HG02623 (cell line): Measurements from ENCODE around the gene NPEPL1.
"Not testable (repeated sequence)": the region's sequence is repeated elsewhere in the genome, so short reads cannot be mapped to it uniquely, and the experiment has no call there.

Source experiments
- ATAC-seq: cut with Tn5 transposase; IDR thresholded peaks from one replicate; pipeline ENCODE4 v1.9.1; 2021; ENCODE audit warnings: moderate library complexity; ENCODE audit not compliant: unreplicated experiment

The NPEPL1 gene

DNA sequence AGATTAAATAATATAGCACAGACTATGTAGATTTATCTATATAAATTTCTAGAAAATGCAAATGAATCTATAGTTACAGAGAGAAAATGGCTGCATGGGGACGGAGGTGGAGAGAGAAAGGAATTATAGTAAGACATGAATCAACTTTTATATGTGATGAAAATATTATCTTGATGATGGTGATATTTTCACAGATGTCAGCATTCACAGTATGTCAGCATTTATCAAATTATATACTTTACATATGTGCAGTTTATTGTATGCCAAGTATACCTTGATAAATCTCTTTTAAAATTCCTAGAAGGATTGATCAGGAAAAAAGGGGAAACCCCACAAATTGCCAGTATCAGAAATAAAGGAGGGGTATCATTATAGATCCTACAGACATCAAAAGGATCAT, 44.6 kb downstream of the NPEPL1 start:
- ATAC-seq = no peak

DNA sequence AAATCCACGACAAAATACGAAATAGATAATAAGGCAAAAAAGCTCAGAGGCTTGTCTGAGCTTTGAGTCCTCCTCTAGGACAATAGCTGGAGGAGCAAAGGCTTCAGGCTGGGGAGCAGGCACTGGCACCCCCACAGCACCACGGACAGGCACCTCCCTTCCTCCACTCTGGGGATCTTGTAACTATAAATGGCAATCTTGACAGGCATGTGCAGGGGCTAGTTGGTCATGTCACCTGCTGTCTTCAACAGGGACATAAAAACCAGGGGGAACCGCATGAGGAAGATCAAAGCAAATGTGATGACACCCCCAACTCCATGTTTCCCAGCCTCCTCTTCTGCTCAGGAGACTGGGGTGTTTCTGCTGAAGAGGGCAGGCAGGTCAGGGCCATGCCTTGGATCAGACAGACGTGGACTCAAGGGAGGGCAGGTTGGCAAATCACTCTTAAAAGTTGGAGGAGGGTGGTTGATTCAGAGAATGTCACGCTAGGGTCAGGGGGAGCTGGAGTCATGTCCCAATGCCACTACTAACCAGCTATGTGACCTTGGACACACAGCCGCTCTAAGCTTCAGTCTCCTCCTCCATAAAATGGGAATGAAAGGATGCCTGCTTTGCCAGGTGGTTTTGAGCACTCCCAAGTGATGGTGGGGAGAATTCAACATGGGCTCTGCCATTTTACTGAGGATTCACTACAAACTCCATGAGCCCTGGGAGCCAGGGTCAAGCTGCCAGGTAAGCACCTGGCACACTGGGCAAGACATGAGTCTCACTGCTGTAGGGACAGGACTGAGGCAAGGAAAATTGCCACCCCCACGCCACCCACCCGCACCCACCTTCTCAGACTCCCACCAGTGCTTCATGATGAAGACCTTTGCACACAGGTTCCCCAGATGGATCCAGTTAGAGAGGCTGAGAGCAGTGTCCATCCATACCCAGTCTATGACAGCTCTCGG, 48.0 kb downstream of the NPEPL1 start:
- ATAC-seq = no peak

DNA sequence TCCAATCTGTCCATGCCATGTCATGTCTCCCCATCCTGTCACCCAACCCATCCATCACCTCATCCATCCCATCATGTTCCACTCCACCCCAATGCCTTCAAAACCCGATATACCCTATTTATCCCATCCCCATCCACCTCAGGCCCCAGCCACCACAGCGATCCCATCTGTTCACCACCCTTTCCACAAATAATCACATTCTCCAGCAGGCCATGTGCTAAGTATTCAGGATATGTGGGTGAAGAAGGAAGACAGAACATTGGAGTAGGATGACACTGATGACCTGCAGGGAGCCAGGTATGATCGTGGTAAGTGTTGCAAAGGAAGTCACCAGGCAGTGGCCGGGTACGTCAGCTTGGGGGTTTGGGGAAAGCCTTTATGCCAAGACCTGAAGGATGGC, 48.8 kb downstream of the NPEPL1 start:
- no peak for ATAC-seq

DNA sequence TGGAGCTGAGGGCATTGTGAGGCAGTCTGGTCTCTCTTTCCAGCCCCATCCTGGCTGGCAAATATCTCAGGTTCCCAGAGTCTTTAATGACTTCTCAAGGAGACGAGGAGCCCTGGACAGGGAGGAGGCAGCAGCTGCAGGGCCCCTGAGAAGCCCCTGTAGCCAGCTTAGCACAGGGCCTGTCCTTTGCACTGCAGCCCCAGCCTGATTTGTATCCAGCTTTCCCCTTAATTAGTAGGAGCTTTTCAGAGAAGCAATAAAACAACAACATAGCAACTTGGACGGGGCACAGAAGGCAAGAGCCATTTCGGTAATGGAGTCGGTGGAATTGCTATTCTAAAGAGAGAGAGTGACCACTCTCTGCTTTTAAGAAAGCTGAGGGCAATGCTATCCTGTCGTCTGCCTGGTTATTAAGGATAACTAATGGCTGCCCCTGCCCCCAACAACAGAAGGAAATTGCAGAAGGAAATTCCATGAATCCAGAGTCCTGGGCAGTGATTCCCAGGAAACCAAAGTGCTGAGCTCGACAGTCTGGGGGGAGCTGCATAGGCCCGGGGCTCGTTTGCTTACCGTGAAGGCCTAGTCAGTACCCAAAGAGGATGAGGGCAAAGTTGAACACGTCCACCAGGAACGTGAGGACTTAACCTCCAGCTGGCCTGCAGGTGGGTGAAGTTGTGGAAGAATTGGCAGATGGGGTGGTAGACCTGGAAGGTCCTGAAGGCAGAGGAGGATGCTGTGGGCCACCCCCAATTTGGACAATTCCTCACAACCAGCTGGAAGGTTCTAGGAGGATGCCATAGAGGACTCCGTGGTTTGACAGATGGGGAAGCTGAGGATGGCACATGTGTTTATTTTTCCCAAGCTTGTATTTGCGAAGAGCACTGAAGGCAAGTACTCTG, 50.3 kb downstream of the NPEPL1 start:
- no peak for ATAC-seq

DNA sequence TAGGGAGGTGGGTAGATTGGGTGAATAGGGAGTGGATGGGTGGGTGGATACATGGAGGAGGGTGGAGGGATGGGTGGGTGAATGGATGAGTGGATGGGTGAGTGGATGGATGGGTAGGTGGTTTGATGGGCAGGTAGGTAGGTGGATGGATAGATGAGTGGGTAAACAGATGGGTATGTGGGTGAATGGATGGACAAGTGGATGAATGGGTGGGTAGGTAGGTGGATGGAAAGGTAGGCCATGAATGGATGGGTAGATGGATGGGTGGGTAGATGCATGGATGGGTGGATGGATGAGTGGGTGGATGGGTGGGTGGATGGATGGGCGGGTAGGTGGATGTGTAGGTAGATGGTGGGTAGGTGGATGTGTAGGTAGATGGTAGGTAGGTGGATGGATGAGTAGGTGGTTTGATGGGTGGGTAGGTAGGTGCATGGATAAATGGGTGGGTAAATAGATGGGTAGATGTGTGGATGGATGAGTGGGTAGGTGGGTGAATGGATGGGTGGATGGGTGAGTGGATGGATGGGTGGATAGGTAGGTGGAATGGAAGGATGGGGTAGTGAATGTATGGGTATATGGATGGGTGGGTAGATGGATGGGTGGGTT, 51.4 kb downstream of the NPEPL1 start:
- no peak for ATAC-seq

DNA sequence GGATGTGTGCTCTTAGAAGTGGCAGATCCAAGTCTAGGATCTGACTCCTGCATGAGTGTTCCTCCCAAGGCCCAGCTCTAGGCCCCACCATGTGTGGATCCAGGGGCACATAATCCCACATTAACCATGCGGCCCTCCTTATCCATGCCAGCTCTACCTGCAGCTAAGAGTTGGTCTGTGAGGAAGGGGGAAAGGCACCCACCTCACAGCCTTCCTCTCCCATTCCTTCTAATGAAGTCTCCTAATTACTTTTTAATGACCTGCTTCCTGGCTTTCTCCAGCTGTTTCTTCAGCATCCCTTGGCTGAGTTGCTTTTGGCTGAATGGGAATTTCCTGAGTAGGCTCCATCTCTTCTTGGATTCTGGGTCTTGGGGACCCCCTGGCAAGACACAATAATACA, 52.2 kb downstream of the NPEPL1 start:
- ATAC-seq = no peak

DNA sequence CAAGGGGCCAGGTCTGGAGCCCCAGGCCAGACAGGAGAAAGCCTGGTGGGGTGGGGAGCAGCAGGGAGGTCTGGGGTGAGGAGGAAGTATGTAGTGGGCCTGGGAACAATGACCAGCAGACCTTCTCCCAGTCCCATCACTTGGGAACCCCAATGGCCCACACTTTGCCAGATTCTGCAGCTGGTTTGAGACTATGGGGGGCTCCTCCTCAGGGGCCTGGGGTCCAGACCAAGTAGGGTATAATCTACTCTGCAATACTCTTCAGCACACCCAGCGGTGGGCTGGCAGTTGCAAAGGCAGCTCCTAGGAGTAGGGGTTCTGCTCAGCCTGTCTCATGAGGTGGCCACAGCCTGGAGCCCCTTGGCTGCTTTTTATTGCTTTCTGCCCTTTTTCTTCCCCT, 52.8 kb downstream of the NPEPL1 start:
- no peak for ATAC-seq

DNA sequence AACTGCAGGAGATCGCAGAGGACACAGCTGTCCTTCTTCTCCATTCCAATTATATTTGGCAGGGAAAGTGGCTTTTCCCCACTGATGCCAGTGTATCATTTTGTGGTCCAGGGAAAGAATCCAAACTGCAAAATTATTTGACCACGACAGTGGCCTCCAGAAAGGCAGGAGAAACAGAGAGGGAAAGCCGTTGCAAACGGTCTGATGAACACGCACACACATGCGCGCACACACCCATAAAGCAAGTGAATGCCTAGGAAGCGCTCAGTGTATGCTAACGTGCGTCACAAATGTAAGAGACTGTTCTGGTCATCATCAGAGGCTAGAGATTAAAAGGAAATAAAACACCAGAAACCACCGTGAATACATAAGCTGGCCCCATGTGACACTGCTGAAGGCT, 54.0 kb downstream of the NPEPL1 start:
- ATAC-seq = no peak

DNA sequence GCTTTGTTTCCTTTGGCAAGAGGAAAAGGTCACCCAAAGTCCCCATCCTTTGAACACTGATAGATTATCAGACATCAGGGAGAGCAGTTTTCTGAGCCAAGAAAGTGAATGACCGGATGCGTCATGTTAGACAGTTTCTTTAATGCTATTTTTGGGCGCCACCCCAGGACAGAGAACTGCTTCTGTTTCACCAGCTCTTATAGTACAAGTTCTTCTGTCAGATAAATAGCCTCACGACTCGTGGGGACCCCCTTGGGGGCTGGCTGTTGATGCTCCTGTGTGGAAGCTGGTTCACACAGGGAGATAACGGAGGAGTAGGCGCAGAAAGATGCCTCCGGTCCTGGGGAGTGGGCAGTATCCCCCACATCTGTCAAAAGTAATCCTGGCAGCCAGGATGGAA, 54.6 kb downstream of the NPEPL1 start:
- no peak for ATAC-seq

DNA sequence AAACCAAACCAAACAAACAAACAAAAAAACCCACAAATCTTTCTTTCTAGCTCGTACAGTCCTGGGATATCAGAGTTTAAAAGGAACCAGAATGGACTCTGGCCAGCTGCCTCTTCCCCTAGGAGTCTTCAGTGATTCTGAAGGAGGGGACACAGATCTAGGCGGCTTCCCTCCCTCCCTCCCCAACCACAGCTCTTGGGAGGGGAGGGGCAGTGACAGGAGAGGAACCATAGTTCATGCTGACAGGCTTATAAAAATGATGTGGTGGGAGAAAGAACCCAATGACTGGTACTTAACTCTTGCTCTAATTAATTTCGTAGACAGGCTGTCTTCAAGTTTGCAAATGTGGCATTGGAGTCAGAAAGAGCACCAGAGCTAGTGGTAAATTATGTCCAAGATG, 56.0 kb downstream of the NPEPL1 start:
- ATAC-seq = no peak

DNA sequence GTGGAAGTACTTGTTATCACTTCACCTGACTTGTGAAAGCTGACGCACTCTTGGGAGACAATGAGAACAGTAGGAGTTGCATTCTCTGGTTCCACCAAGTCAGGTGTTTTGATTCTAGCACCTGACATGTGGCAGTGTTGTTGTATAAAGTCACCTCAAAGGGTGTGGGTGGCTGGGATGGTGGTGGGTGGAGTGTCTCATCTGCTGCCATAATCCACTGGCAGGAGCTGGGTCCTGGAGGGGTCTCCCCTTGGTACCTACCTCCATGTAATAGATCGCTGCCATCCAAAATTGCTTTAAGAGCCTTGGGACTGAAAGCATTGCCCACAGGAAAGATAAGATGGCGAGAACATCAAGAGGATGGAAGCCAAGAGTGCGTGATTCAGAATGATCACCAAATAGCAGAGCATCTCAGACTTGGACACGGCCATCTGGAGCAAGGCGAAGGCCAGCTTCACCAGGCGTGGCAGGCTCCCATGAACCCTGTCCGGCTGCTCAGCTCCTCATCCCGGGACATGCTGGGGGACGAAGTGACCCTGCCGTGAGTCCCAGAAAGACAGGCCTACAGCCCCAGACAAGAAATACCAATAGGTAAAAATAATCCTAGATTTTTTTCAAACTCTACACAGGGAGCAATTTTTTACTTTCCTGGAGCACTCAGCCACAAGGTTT, 56.6 kb downstream of the NPEPL1 start:
- ATAC-seq = no peak

DNA sequence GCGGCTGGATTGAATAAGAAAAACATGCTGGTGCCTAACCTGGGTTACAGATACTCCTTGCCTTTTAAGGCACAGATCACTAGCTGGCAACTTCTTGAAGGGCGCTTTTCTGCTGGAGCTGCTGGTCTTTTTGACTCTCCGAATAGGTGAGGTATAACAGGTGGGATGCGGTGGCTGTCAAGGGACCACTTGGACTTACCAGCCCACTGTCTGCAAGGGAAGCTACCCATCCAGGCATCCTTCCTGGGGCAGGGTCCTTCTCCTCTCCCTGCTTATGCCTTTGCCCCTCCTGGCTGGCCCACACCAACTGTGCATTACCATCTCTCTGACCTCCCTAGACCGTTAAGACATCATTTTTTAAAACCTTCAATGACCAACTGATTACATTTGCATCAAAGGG, 57.4 kb downstream of the NPEPL1 start:
- no peak for ATAC-seq

DNA sequence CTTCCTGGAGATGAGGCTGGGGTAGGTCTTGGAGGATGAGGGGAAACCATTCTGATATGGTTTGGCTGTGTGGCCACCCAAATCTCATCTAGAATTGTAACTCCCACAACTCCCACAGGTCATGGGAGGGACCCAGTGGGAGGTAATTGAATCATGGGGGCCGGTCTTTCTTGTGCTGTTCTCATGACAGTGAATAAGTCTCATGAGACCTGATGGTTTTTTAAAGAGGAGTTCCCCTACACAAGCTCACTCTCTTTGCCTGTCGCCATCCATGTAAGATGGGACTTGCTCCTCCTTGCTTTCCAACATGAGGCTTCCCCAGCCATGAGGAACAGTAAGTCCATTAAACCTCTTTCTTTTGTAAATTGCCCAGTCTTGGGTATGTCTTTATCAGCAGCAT, 58.1 kb downstream of the NPEPL1 start:
- ATAC-seq = not testable (repeated sequence)

DNA sequence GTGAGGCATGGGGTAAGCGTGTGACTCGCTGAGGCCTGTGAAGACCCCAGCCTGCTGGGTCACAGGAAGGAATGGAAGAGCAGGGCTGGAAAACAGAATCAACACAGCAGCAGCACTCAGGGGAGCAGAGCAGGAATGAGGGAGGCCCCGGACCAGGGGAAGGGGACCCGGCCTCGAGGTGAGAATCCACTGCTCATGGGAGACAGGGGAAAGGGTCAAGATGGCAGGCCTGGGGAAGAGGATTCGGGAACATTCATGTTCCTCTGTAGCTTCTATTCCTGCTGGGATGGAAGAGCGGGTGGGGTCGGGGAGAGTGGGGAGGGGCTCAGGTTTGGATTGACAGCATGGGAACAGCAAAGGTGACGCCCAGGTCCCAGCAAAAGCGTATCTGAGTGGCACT, 59.4 kb downstream of the NPEPL1 start:
- no peak for ATAC-seq

DNA sequence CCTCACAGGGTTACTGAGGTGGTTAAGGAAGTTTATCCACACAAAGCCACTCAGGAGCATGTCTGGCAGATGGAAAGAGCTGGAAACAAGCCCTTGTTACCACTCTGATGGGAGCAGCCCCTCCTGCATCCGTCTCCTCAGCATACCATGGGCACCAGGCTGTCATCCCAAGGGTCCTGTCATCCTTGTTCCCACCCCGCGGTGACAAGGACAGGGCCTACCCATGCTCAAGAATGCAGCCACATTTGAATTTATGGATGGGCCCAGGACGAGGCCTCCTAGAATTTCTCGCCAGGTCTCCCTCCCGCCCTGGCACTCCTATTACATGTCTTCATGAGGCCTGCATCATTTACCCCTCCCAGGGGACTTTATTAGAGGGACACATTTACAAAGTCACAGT, 60.0 kb downstream of the NPEPL1 start:
- no peak for ATAC-seq

DNA sequence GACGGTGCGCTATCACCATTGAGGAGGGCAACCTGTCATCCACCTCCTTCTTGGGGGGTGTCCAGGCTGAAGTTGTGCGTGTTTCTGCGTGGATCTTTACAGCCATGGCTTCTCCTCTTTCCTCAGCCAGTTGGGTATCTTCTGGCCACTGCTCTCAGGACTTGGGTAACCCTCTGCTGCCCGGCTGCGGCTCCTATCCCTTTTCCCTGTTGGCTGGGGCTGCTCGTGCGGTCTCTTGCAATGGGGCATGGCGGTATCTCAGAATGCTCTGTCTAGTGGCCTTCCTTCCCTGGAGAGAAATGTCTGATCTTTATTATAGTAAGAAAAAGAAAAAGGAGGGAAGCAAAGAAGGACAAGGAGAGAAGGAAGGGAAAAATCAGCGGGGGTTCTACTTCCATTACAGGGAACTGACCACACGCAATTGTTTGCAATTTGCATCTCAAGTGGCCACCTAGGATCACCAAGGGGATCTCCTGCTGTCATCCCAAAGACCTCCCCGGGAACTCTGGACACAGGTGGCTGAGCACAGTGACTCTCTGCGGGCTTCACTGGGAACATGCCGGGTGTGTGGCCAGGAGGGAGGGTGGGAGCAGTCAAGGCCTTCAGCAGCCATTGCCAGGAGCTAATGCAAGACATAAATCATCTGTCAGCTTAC, 60.8 kb downstream of the NPEPL1 start:
- no peak for ATAC-seq

DNA sequence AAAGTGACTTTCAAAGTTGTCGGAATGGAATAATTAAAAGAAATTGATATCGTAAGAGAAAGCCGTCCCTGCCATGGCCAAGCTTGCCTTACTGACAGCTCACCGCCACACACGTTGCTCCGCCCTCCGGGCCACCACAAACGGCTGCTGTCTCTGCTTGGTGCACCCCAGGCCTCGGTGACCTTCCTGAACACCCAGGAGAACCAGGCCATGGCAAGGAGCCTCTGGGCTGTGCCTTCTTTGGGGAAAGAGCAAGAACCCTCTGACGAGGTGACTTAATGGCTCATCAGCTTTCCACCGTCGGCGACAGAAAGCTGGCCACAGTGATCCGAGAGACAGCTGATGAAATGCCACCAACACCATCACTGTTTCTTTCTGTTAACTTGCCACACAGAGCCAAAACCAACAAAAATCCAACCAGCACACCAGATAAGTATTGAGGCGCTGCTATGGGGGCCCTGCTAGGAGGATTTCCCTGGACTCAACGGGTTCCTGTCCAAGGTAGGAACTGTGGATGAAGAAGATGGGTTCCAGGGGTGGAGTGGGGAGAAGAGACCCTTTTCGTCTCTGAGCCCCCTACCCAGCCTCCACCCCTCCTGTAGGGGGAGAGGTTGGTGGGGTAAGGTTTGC, 61.4 kb downstream of the NPEPL1 start:
- ATAC-seq = no peak

DNA sequence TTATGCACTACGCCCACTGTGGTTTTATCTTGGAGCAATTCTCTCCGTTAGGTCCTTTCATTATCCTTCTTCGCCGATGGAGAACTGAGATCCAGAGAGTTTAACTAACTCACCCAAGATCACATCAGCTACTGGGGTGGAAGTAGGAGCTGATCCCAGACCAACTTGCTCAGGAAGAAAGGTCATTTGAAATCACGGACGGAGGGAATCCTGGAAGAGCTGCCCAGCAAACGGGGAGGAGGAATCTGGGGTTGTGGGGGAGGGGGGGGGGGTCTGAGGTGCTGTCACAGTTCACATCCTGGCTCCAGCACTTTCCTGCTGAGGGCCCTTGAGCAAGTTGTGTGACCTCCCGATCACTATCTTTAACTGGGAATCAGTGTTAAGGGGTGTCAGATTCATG, 62.0 kb downstream of the NPEPL1 start:
- no peak for ATAC-seq

DNA sequence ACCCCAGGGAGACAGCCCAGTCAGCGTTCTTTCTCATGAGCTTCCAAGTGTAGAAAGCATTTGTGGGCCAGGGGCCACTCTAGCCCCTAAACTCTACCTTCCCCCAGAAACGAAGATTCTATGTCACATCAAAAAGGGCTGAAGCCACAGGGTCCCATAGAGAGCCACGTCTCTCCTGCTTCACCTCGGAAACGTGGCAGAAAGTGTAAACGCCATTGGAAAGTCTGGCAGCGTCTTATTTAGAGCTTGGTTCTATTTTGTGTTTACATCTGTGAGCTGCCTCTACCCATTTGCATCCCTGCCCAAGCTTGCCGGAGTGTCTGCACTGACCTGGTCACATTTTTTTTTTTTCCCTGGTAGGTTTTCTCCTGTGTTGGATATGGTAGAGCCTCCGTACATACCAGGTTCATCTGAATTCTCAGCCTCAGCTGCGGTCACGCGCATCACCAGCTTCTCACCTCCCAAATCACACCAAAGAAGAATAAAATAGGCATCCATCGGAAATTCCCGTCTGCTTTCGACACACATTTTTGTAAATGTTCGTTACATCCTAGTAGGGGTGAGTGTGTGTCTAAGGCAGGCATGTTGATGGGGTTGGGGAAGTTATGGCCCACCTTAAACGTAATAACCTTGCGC, 62.6 kb downstream of the NPEPL1 start:
- no peak for ATAC-seq
